CD1c-positive myeloid dendritic cell (primary cell): ENCODE results near the gene P2RX4.
A peak's percentile ranks its signal among the peaks of the same experiment; 100 is the strongest.
"Not testable (repeated sequence)": the region's sequence is repeated elsewhere in the genome, so short reads cannot be mapped to it uniquely, and the experiment has no call there.

Experiments
- DNase-seq: peaks from one replicate; pipeline ENCODE4 v3.0.0-alpha.2; 2016; ENCODE audit errors: extremely low spot score

P2RX4 gene

GRCh38 chr12:121209624-121210572 lies at the start of gene P2RX4:
P2RX4 (plus strand) TSS chr12:121210129; CDS start chr12:121210165, 36 bp downstream.
- peak; percentile 91 for DNase-seq

- DNase-seq: no peak
These were observed 47.5 kb upstream of the P2RX4 start for GRCh38 chr12:121162384-121162783.

GRCh38 chr12:121162985-121163384 lies 46.9 kb upstream of the P2RX4 start:
- DNase-seq: no peak

- DNase-seq: not testable (repeated sequence)
These were observed 45.1 kb upstream of the P2RX4 start for GRCh38 chr12:121164839-121165238.

- no peak for DNase-seq
These were observed 44.6 kb upstream of the P2RX4 start for GRCh38 chr12:121165316-121165715.

GRCh38 chr12:121166356-121166755 lies 43.6 kb upstream of the P2RX4 start:
- DNase-seq: no peak

GRCh38 chr12:121167232-121167820 lies 42.6 kb upstream of the P2RX4 start:
- no peak for DNase-seq

GRCh38 chr12:121167951-121168350 lies 42.0 kb upstream of the P2RX4 start:
- no peak for DNase-seq

GRCh38 chr12:121170151-121170550 lies 39.8 kb upstream of the P2RX4 start:
- no peak for DNase-seq

GRCh38 chr12:121170611-121171260 lies 39.2 kb upstream of the P2RX4 start:
- DNase-seq: no peak

GRCh38 chr12:121172145-121172544 lies 37.8 kb upstream of the P2RX4 start:
- no peak for DNase-seq

GRCh38 chr12:121175383-121176119 lies 34.4 kb upstream of the P2RX4 start:
- peak; percentile 87 for DNase-seq

- DNase-seq: peak; percentile 53
These were observed 33.0 kb upstream of the P2RX4 start for GRCh38 chr12:121176826-121177529.

GRCh38 chr12:121181181-121181580 lies 28.7 kb upstream of the P2RX4 start:
- no peak for DNase-seq

- no peak for DNase-seq
These were observed 27.6 kb upstream of the P2RX4 start for GRCh38 chr12:121182222-121182893.

GRCh38 chr12:121184425-121184824 lies 25.5 kb upstream of the P2RX4 start:
- no peak for DNase-seq

- DNase-seq: peak; percentile 82
These were observed 24.7 kb upstream of the P2RX4 start for GRCh38 chr12:121184984-121185889.

- no peak for DNase-seq
These were observed 23.1 kb upstream of the P2RX4 start for GRCh38 chr12:121186826-121187225.

GRCh38 chr12:121187501-121187900 lies 22.4 kb upstream of the P2RX4 start:
- DNase-seq: no peak

GRCh38 chr12:121188227-121188626 lies 21.7 kb upstream of the P2RX4 start:
- DNase-seq: no peak
